A549 (cell line): Measurements from ENCODE around the gene KRTAP12-2. TPM values are rescaled to one million over a fixed set of nuclear protein-coding genes. Genes with fewer than 3 reads are reported as not detected.
"Not testable (repeated sequence)": the region's sequence is repeated elsewhere in the genome, so short reads cannot be mapped to it uniquely, and the experiment has no call there.

ENCODE experiments used
- ATAC-seq, 2 experiments: fragments of 200-7000 bp in 1 of 2; fragments of >200 bp in 1 of 2; cut with Nextera tagmentation in 1 of 2; cut with Tn5 transposase in 1 of 2; 3 replicates each; pipeline versions ENCODE4 v1.8.0 to v1.9.1; 2018 to 2020; ENCODE audit warnings: mild to moderate bottlenecking in 1 of 2, moderate library complexity in 1 of 2
- CTCF ChIA-PET: fragments of 300-600 bp; sonication (Branson Sonifier 250); formaldehyde crosslinking; extraction: SDS; loops from one replicate; lab custom pipeline; 2021; ENCODE audit warnings: antibody characterized with exemption, inconsistent platforms; lab: Yijun Ruan, JAX
- POLR2A ChIA-PET: fragments of 350-600 bp; formaldehyde crosslinking; extraction: SDS; loops from one replicate; lab custom pipeline; 2021; ENCODE audit warnings: antibody characterized with exemption, inconsistent platforms; lab: Yijun Ruan, JAX
- DNase-seq, 2 experiments: peaks; one replicate each; pipeline versions ENCODE4 v3.0.0 to v3.0.0-alpha.2; 2011 to 2016; ENCODE audit warnings: low read depth in 1 of 2, low spot score in 1 of 2
- FAIRE-seq: peaks from 2 replicates; lab custom pipeline; 2011; peaks lifted over from hg19 to GRCh38; lab: Jason Lieb, UNC
- H3K27ac ChIP-seq, 2 experiments: fragments of >200 bp; sonication (Bioruptor Twin); formaldehyde crosslinking; 3 replicates each; pipeline ENCODE4 v1.5.1; 2016 to 2017
- H3K4me1 ChIP-seq: fragments of >200 bp; sonication (Bioruptor Twin); formaldehyde crosslinking; 3 replicates; pipeline ENCODE4 v1.6.1; 2016
- H3K4me2 ChIP-seq: fragments of >200 bp; sonication (Bioruptor Twin); formaldehyde crosslinking; 3 replicates; pipeline ENCODE4 v1.6.1; 2016
- H3K4me3 ChIP-seq: fragments of >200 bp; sonication (Bioruptor Twin); formaldehyde crosslinking; 3 replicates; pipeline ENCODE4 v1.5.1; 2016
- H3K9me3 ChIP-seq: fragments of >200 bp; sonication (Bioruptor Twin); formaldehyde crosslinking; 3 replicates; pipeline ENCODE4 v1.6.1; 2016
- FOSB ChIP-seq: fragments of 250-450 bp; sonication (Bioruptor Pico); IDR thresholded peaks from 2 replicates; pipeline ENCODE4 v1.5.0; 2020; ENCODE audit warnings: mild to moderate bottlenecking, moderate library complexity
- FOSL2 ChIP-seq, 2 experiments: fragments of 450-650 bp in 1 of 2; fragments of >200 bp in 1 of 2; sonication (Bioruptor Twin) in 1 of 2; formaldehyde crosslinking; IDR thresholded peaks; 2 replicates each; pipeline versions ENCODE4 v1.5.0 to v1.6.1; 2016 to 2020; ENCODE audit warnings: mild to moderate bottlenecking in 1 of 2, moderate library complexity in 1 of 2
- FOXS1 ChIP-seq: fragments of 250-450 bp; sonication (Bioruptor Pico); IDR thresholded peaks from 2 replicates; pipeline ENCODE4 v1.5.0; 2020; ENCODE audit warnings: mild to moderate bottlenecking, moderate library complexity
- KDM1A ChIP-seq: fragments of 200-600 bp; sonication (generic); IDR thresholded peaks from 2 replicates; pipeline ENCODE4 v1.6.1; 2016; ENCODE audit warnings: low read depth, mild to moderate bottlenecking
- KDM5A ChIP-seq: fragments of 200-600 bp; sonication (generic); IDR thresholded peaks from 2 replicates; pipeline ENCODE4 v1.6.1; 2016; ENCODE audit warnings: antibody characterized with exemption, mild to moderate bottlenecking
- MYC ChIP-seq: IDR thresholded peaks from 2 replicates; pipeline ENCODE4 v1.6.1; 2012; ENCODE audit warnings: mild to moderate bottlenecking, inconsistent platforms, low read length, improper control_type of control experiment, borderline replicate concordance
- POLR2A ChIP-seq: IDR thresholded peaks from 2 replicates; pipeline ENCODE4 v1.6.1; 2012; ENCODE audit warnings: mild to moderate bottlenecking, low read length
- RARB ChIP-seq: fragments of 250-450 bp; sonication (Bioruptor Pico); IDR thresholded peaks from 2 replicates; pipeline ENCODE4 v1.8.0; 2021; ENCODE audit warnings: mild to moderate bottlenecking, moderate library complexity
- TP53 ChIP-seq: fragments of 250-450 bp; sonication (Bioruptor Pico); IDR thresholded peaks from 2 replicates; pipeline ENCODE4 v1.5.0; 2021; ENCODE audit warnings: mild to moderate bottlenecking, moderate library complexity
- ZC3H11A ChIP-seq: fragments of 450-650 bp; IDR thresholded peaks from 2 replicates; pipeline ENCODE4 v1.6.1; 2014; ENCODE audit warnings: antibody characterized with exemption, mild to moderate bottlenecking
- ZFP36 ChIP-seq: fragments of 450-650 bp; IDR thresholded peaks from 2 replicates; pipeline ENCODE4 v1.6.1; 2014; ENCODE audit warnings: borderline replicate concordance; ENCODE audit not compliant: partially characterized antibody
- WGBS: methylation state at CpG from one replicate; pipeline ENCODE4 v1.1.6; 2017; ENCODE audit errors: missing lambda C conversion rate; 5-methylcytosine and 5-hydroxymethylcytosine counted together
- polyA plus RNA-seq, 4 experiments: library from polyadenylated mRNA; depleted of rRNA in 3 of 4; stranded (reverse); fragments of >200 nt; fragmentation: RNase III in 1 of 4; extraction: RNeasy Plus Mini Kit Qiagen cat#74134 plus additional on column Dnase treatment in 1 of 4; gene quantifications; 2 replicates in 3 of 4; 3 replicates in 1 of 4; pipeline ENCODE4 v1.2.3, GENCODE V29; 2011 to 2017
- TF ChIP-seq, protein P1 (sequence below): fragments of >200 bp; sonication (Bioruptor Twin); formaldehyde crosslinking; IDR thresholded peaks from 3 replicates; pipeline ENCODE4 v1.6.1; 2016
- TF ChIP-seq, protein P2 (sequence below): IDR thresholded peaks from 2 replicates; pipeline ENCODE4 v1.6.1; 2012; ENCODE audit warnings: low read depth, borderline replicate concordance

KRTAP12-2 gene
- polyA plus RNA-seq, 2 of the 4 experiments (the other 2 are of a cell fraction) = not detected

DNA sequence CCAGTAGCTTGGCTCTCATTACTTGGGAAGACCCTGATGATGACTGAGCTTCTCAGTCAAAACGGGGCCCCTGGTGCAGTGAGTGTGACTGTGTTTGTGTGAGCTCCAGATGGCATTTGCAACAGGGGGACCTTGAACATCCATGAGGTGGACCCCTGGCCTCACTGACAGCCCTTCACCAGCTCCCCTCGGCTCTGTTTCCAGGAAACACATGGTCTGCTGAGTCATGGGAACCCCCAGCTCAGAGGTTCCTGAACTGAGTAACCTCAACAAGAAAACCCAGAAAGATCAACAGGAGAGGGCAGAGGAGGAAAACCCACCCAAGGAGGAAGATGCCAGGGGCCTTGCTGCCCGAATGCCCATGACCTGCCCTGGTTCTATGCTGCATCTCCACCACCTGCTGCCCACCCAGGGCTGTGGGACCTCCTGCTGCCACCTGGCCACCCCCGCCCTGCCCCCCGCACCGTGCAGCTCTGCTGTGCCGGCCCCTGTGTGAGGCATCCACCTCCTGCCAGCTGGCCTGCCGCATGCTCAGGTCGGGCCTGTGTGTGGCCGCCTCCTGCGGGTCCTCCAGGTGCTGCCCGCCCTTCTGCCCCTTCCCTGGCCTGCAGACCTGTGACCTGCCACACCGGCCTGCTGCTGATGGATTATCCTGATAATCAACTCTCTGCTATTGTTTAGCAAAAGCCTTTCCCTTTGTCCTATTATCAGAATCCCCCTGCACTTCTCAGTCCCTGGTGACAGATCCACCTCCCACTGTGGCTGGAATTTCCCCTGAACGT is 19.5 kb upstream of the KRTAP12-2 start:
- 35% methylated on average over 3 of the region's 14 CpGs for WGBS
- CTCF ChIA-PET = no interaction called here
- H3K9me3 ChIP-seq = no peaks in the 10 kb centered on the region

DNA sequence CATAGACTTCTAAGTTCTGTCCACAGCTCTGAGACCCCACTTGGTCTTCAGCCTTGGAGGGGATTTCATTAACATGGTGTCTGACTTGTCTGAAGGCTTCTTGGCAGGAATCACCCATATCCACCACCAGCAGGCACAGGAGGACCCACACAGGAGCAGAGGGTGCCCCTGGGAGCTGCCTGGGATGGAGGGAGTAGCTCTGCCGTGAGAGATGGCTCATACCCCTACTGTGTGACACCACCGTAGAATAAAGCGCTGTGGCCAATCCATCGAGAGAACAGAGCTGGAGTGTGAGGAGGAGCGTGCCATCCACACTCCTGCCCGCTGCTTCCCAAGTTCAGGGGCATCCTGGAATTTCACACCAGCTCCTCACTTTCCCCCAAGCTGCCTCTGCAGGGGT is 18.3 kb upstream of the KRTAP12-2 start:
- H3K4me3 ChIP-seq, H3K9me3 ChIP-seq, H3K4me1 ChIP-seq, H3K4me2 ChIP-seq, ATAC-seq, H3K27ac ChIP-seq, CTCF ChIA-PET, DNase-seq, POLR2A ChIA-PET, FAIRE-seq: not testable (repeated sequence)
- 30% methylated on average over 2 of the region's 6 CpGs for WGBS

More for the DNA sequence above, 19.5 kb upstream of the KRTAP12-2 start:
- ATAC-seq = no peak
- POLR2A ChIA-PET = no interaction called here
- H3K4me2 ChIP-seq = no peak overlapping the region
- no peak overlapping the region for H3K4me3 ChIP-seq
- no peaks in the 10 kb centered on the region for H3K4me1 ChIP-seq
- no peak for FAIRE-seq
- H3K27ac ChIP-seq = no peak overlapping the region
- TF ChIP-seq, protein P1, sequence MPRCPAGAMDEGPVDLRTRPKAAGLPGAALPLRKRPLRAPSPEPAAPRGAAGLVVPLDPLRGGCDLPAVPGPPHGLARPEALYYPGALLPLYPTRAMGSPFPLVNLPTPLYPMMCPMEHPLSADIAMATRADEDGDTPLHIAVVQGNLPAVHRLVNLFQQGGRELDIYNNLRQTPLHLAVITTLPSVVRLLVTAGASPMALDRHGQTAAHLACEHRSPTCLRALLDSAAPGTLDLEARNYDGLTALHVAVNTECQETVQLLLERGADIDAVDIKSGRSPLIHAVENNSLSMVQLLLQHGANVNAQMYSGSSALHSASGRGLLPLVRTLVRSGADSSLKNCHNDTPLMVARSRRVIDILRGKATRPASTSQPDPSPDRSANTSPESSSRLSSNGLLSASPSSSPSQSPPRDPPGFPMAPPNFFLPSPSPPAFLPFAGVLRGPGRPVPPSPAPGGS = no peak
- TF ChIP-seq MYC (no peak), FOXS1 (CRISPR knock-in tag) (no peak), RARB (no peak), TP53 (no peak), FOSB (CRISPR knock-in tag) (no peak), KDM1A (no peak), POLR2A (no peak)
- TF ChIP-seq, protein P2, sequence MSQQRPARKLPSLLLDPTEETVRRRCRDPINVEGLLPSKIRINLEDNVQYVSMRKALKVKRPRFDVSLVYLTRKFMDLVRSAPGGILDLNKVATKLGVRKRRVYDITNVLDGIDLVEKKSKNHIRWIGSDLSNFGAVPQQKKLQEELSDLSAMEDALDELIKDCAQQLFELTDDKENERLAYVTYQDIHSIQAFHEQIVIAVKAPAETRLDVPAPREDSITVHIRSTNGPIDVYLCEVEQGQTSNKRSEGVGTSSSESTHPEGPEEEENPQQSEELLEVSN = no peak
- no peak for DNase-seq

DNA sequence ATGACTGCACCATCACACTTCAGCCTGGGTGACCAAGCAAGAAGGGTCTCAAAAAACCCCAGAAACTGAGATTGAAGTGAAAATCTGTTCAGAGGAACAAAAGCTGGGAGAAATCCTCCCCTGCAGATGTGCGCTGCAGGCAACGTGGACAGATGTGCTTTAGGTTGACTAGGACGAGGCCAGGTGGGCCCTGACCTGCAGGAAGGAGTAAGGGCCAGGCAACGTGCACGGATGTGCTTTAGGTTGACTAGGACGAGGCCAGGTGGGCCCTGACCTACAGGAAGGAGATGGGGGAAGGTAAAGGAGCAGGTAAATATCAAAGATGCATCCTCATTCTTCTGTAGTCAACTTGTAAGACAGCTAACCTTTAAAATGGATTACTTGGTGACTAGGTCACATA is 17.8 kb upstream of the KRTAP12-2 start:
- POLR2A ChIA-PET = no interaction called here
- no peak overlapping the region for H3K4me2 ChIP-seq
- H3K27ac ChIP-seq = no peak overlapping the region
- CTCF ChIA-PET = no interaction called here
- ATAC-seq = no peak
- 9% methylated on average over 6 of the region's 6 CpGs for WGBS
- DNase-seq = no peak
- TF ChIP-seq KDM1A (no peak), ZC3H11A (no peak)
- TF ChIP-seq, all 56 proteins: peak for 0
- Histone ChIP-seq H3K4me1 (no peaks in the 10 kb centered on the region), H3K9me3 (no peaks in the 10 kb centered on the region), H3K4me3 (no peak overlapping the region)
- no peak for FAIRE-seq

DNA sequence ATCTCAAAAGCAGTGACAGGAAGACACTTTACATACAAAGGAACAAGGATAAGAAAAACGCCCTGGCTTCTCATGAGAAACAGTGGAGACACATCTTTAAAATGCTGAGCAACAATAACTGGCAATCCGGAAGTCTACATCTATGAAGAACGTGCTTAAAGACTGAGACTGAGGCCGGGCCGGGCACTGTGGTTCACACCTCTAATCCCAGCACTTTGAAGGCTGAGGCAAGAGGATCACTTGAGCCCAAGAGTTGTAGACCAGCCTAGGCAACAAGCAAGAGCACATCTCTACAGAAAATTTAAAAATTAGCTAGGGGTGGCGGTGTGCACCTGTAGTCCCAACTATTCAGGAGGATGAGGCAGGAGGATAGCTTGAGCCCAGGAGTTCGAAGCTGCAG is 17.4 kb upstream of the KRTAP12-2 start:
- no peak for DNase-seq
- H3K27ac ChIP-seq = no peak overlapping the region
- POLR2A ChIA-PET = no interaction called here
- H3K4me2 ChIP-seq = no peak overlapping the region
- CTCF ChIA-PET = interaction anchor here (0.8 kb wide), 1 partner anchor 10 kb away, joined by 3 read pairs; no protein-coding TSS in a partner anchor
- H3K4me3 ChIP-seq = no peak overlapping the region
- H3K4me1 ChIP-seq = no peaks in the 10 kb centered on the region
- 29% methylated on average over 7 of the region's 7 CpGs for WGBS
- no peaks in the 10 kb centered on the region for H3K9me3 ChIP-seq
- no peak for FAIRE-seq
- ATAC-seq = no peak
- TF ChIP-seq, protein P1 = no peak
- no peak for TF ChIP-seq ZFP36
- TF ChIP-seq FOSL2 (IDR thresholded peaks at IDR 0.05) = no peak
- TF ChIP-seq FOSL2 (CRISPR knock-in tag; IDR thresholded peaks at IDR 0.05) = no peak
- TF ChIP-seq MYC = no peak
- TF ChIP-seq KDM5A = no peak
